ENCODE results near the gene KCNK6.

DNA sequence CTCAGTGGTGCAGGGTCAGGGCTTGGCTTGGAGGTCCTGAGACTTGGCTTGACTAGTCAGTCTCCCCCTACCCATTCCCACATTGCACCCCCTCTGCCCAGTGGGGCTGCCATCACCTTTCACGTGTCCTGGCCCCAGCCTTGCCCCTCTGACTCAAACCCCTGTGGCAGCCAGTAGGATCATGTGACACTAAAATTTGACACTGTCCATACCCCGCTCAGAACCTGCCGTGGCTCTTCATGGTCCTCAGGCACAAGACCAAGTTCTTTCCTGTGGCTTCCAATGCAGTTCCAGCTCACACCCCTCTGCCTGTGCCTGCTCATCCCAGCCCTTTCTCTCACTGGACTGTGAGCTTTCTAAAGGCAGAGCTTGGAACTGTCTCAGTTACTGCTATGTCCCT is 56.9 kb downstream of the KCNK6 start:
- TF ChIP-seq CTCF (conservative IDR thresholded peaks at IDR 0.05; ENCODE audit: low read depth in 2 of 2) (no peak), CREB1 (CRISPR knock-in tag; IDR thresholded peaks at IDR 0.05; ENCODE audit: low read depth) (no peak), EZH2 (IDR thresholded peaks at IDR 0.05; ENCODE audit: low read depth, unreplicated experiment) (no peak), JUNB (IDR thresholded peaks at IDR 0.05; ENCODE audit: unreplicated experiment) (no peak), POLR2AphosphoS5 (IDR thresholded peaks at IDR 0.05; ENCODE audit: low read depth) (no peak), REST (IDR thresholded peaks at IDR 0.05; ENCODE audit: unreplicated experiment) (no peak), EZH2phosphoT487 (IDR thresholded peaks at IDR 0.05; ENCODE audit: unreplicated experiment) (no peak), STAT1 (IDR thresholded peaks at IDR 0.05; ENCODE audit: unreplicated experiment) (no peak), ETS1 (IDR thresholded peaks at IDR 0.05) (no peak), ZNF114 (CRISPR knock-in tag; IDR thresholded peaks at IDR 0.05) (no peak), ZNF331 (CRISPR knock-in tag; IDR thresholded peaks at IDR 0.05; ENCODE audit: low read depth) (no peak)
- TF ChIP-seq, protein P1, sequence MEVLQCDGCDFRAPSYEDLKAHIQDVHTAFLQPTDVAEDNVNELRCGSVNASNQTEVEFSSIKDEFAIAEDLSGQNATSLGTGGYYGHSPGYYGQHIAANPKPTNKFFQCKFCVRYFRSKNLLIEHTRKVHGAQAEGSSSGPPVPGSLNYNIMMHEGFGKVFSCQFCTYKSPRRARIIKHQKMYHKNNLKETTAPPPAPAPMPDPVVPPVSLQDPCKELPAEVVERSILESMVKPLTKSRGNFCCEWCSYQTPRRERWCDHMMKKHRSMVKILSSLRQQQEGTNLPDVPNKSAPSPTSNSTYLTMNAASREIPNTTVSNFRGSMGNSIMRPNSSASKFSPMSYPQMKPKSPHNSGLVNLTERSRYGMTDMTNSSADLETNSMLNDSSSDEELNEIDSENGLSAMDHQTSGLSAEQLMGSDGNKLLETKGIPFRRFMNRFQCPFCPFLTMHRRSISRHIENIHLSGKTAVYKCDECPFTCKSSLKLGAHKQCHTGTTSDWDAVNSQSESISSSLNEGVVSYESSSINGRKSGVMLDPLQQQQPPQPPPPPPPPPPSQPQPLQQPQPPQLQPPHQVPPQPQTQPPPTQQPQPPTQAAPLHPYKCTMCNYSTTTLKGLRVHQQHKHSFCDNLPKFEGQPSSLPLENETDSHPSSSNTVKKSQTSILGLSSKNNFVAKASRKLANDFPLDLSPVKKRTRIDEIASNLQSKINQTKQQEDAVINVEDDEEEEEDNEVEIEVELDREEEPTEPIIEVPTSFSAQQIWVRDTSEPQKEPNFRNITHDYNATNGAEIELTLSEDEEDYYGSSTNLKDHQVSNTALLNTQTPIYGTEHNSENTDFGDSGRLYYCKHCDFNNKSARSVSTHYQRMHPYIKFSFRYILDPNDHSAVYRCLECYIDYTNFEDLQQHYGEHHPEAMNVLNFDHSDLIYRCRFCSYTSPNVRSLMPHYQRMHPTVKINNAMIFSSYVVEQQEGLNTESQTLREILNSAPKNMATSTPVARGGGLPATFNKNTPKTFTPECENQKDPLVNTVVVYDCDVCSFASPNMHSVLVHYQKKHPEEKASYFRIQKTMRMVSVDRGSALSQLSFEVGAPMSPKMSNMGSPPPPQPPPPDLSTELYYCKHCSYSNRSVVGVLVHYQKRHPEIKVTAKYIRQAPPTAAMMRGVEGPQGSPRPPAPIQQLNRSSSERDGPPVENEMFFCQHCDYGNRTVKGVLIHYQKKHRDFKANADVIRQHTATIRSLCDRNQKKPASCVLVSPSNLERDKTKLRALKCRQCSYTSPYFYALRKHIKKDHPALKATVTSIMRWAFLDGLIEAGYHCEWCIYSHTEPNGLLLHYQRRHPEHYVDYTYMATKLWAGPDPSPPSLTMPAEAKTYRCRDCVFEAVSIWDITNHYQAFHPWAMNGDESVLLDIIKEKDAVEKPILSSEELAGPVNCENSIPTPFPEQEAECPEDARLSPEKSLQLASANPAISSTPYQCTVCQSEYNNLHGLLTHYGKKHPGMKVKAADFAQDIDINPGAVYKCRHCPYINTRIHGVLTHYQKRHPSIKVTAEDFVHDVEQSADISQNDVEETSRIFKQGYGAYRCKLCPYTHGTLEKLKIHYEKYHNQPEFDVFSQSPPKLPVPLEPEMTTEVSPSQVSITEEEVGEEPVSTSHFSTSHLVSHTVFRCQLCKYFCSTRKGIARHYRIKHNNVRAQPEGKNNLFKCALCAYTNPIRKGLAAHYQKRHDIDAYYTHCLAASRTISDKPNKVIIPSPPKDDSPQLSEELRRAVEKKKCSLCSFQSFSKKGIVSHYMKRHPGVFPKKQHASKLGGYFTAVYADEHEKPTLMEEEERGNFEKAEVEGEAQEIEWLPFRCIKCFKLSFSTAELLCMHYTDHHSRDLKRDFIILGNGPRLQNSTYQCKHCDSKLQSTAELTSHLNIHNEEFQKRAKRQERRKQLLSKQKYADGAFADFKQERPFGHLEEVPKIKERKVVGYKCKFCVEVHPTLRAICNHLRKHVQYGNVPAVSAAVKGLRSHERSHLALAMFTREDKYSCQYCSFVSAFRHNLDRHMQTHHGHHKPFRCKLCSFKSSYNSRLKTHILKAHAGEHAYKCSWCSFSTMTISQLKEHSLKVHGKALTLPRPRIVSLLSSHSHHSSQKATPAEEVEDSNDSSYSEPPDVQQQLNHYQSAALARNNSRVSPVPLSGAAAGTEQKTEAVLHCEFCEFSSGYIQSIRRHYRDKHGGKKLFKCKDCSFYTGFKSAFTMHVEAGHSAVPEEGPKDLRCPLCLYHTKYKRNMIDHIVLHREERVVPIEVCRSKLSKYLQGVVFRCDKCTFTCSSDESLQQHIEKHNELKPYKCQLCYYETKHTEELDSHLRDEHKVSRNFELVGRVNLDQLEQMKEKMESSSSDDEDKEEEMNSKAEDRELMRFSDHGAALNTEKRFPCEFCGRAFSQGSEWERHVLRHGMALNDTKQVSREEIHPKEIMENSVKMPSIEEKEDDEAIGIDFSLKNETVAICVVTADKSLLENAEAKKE (CRISPR knock-in tag; IDR thresholded peaks at IDR 0.05): no peak

All from GM23338 (cell line).